HG03039 (cell line): ENCODE results near the gene VCP.

ENCODE experiments used
- ATAC-seq: cut with Tn5 transposase; IDR thresholded peaks from one replicate; pipeline ENCODE4 v1.9.1; 2021; ENCODE audit warnings: mild to moderate bottlenecking, moderate library complexity; ENCODE audit not compliant: unreplicated experiment

Gene VCP

GRCh38 chr9:35103660-35104191 lies 31.3 kb upstream of the VCP start:
- no peak for ATAC-seq

- ATAC-seq: peak; percentile 91
These were observed 30.6 kb upstream of the VCP start, which contains the start of gene STOML2 for GRCh38 chr9:35102769-35103659. STOML2 (minus strand) TSS chr9:35103131; CDS start chr9:35103094, 37 bp downstream.

- ATAC-seq: peak; percentile 5
These were observed 30.0 kb upstream of the VCP start for GRCh38 chr9:35102465-35102768.

GRCh38 chr9:35097573-35097972 lies 25.1 kb upstream of the VCP start:
- no peak for ATAC-seq

DNA sequence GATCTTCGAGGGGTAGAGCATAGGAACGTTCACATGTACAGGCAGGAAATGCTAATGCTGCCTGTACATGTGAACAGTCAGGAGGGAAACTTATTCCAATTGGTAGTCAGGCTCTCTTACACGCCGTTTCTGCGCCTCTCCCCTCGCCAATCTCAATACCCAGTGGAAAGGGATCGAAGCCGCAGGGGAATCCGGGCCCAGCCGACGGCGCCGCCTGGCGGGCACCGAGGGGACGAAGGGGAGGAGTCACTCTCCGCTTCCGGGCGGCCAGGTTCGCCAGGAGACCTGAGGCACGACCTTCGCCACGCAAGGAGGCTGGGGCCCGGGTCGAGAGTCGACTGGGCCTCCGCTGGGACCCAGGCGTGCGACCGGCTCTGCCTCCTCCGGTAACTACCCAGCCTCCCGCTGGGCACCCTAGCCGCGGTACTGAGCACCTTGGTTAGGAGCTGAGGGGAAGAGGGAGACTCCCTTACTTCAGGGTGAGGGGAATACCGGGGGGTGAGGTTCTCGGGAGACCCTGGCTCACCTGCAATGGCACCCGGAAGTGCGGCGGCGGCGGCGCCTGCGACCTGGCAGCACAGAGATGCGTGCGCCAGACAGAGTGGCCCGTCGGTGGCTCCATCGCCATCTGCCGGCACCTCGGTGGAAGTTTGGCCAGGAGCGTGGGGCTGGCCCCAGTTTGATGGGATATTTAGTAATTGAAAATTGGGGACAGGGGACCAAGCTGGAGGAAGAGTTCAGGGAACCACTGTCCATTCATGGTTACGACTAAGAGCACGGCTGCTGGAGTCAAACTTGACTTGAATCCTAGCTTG lies 23.8 kb upstream of the VCP start, which contains the start of gene PIGO:
Gene PIGO (minus strand): TSS at position 557 of the 815 bp plus-strand sequence. CDS start 1,026 bp downstream, outside the sequence.
- peak; percentile 83 for ATAC-seq

DNA sequence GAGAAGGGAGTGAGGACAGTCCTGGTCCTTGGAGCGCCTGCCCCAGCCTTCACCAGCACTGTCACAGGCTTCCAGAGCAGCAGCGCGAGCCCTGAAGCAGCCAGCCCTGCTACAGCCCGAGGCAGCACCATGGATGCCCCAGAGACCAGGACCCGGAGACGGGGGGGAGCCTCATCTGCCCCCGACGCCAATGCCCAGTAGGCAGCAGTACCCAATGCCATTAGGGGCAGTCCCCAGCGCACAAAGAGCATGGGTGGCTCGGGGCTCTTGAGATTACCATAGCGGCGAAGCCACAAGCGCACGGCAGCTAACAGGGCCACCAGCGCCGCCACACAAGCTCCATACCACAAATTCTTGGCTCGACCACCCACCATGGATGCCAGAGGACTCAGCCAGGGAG lies 19.1 kb upstream of the VCP start:
- ATAC-seq: no peak

GRCh38 chr9:35089434-35089833 lies 17.0 kb upstream of the VCP start:
- ATAC-seq: no peak

DNA sequence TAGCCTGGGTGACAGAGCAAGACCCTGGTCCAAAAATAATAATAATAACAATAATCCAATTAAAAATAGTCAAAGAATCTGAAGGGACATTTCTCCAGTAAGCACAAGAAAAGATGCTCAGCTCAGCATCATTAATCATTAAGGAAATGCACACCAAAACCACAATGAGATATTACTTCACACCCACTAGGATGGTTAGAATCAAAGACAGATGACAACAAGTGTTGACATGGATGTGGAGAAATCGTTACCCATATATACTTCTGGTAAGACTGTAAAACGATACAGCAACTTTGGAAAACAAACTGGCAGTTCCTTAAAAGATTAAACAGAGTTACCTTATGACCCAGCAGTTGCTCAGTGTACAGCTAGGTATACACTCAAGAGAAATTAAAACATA lies 12.7 kb upstream of the VCP start:
- ATAC-seq: no peak

DNA sequence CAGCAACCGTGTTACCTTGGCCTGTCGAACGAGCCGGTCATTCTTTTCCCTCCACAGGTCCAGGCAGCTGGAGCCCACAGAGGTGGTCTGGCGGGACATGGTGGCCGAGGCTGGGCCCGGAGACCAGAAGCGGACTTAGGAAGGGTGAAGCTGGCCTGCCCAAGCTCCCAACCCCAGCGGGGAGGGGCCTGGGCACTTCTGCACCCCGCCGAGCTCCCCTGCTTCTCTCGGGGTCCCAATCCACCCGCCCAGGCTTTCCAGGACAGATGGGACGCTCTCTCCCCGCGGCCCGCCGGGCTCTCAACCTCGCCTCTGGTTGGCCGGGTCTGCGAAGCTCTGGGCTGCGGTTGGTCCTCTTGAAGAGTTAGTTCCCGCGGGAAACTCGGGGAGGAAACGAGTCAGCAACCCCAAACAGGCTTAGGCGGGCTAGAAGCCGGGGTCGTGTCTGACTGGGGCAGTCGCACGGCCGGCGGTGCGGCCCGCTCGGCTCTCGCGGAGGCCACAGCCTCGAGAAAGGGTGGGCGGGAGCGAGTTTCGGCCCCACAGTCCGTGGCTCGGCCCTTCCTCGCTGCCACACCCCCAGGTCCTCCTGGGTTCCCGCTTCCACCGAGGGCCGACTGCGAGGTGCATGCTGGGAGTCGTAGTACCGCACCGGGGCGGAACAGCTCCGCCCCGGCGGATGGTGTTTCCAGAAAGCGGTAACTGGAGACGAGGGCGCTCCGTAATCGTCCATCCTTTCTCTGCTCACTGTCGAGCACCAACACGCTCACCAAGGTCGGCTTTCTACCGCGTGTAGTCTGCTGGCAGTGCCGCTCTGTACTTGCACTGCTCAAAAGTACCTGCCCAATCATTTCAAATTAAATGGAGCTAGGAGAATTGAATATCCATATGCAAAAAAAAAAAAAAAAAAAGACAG lies 7.3 kb upstream of the VCP start, which contains the start of gene FANCG:
Gene FANCG (minus strand): TSS at position 517 of the 916 bp plus-strand sequence. CDS start 418 bp downstream, at position 99.
- ATAC-seq: peak; percentile 86

GRCh38 chr9:35079041-35079425 lies 6.6 kb upstream of the VCP start:
- no peak for ATAC-seq

GRCh38 chr9:35078066-35078465 lies 5.6 kb upstream of the VCP start:
- ATAC-seq: no peak

- ATAC-seq: no peak
These were observed 4.4 kb upstream of the VCP start for GRCh38 chr9:35076848-35077247.

DNA sequence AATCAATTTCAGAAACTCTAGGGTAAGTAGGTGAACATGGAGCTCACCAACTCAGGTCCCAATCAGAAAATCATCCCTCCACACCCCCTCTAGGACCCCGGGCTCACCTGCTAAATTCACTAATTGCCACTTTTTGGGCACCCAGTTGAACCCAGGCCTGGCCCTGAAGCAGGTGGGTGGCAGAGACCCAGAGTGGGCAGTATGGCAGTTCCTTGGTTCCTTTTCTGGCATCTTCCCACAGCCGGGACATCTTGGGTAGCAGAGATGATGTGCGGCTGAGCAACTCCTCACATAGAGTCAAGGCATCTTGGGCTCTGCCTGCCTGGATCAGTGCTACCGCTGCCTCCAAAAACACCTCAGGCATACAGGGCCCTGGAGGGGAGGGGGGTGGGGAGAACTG lies 2.9 kb upstream of the VCP start:
- no peak for ATAC-seq

DNA sequence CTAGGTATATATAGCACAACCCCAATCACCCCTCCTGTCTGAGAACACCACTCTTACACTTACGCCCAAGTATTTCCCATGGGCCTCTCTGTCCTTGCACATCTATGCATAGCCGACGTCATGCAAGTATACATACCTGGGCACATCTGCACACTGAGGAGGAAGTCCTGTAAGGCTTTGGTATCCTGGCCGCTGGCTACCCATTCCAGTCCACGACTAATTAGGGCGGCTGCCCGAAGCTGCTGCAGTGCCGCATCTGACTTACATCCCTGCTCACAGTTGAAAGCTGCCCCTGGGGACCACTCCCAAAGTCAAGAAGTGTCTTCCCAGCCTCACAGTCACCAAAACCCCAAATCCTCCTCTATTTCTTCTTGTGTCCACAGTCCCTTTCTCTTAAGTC lies 2.4 kb upstream of the VCP start:
- ATAC-seq: no peak

GRCh38 chr9:35074141-35074540 lies 1.7 kb upstream of the VCP start:
- no peak for ATAC-seq

GRCh38 chr9:35073279-35073612 lies 821 bp upstream of the VCP start:
- no peak for ATAC-seq

GRCh38 chr9:35071814-35072460 lies 488 bp downstream of the VCP start:
- ATAC-seq: peak; percentile 37

DNA sequence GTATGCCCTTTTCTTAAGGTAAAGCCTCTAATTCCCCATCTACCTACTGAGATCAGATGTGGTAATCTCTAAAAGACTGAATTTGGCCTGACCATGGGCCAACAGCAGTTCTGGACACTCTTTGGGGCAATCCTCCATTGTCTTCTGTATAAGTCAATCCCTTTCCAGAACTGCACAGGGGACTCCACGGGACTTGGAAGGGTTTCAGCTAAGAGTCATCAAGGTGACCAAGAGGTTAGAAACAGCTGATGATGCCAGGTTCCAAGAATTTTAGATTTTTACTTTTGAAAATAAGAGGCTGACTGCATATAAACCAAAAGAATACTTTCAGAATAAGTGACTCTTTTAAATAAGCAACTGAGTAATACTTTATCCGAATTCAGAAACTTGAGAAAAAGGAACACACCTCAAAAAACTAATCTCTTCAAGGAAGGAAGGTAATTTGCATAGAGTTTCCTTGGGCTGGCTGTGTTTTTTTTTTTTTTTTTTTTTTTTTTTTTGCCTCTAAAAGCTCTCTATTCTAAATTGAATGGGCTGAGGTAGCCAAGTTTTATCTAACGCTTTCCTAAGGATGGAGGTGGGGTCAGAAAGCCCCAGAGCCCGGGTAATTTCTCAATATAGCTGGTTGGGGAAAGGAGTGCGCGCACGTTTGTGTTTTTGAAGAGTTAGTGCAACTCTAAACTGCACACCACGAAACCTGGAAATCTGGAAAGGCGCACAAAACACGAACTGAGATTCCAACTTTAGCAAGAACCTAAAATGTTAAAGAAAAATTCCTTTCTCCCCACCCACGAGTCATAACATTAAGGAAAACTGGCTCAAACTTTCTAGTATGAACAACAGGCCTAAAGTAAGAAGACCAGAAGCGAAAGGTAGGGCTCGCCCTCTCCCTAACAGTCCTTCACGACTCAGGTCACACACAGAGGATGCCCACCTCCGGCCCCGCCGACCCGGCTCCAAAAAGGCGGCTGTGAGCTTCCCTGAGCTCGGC lies 1.3 kb downstream of the VCP start:
- no peak for ATAC-seq

GRCh38 chr9:35069020-35069419 lies 3.4 kb downstream of the VCP start:
- no peak for ATAC-seq
